HG03442 (cell line): Measurements from ENCODE around the gene ZBTB40.

Experiments
- ATAC-seq: cut with Tn5 transposase; IDR thresholded peaks from one replicate; pipeline ENCODE4 v1.9.1; 2021; ENCODE audit warnings: mild to moderate bottlenecking, moderate library complexity; ENCODE audit not compliant: unreplicated experiment

The ZBTB40 gene

DNA sequence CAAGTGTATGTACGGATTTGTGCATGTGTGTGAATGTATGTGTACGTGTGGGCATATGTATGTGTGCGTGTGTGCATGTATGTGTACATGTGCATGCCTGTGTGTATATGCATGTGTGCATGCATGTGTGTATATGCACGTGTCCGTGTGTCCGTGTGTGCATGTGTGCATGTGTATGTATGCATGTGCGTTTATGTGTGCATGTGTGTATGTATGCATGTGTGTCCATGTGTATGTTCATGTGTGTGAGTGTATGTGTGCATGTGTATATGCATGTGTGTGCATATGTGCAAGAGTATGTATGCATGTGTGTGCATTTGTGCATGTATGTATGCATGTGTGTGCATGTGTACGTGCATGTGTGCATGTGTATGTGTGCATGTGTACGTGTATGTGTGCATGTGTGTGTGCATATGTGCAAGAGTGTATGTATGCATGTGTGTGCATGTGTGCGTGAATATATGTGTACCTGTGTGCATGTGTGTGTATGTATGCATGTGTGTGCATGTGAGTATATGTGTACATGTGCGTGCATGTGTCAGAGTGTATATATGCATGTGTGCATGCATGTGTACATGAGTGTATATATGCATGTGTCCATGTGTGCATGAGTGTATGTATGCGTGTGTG lies 127.2 kb downstream of the ZBTB40 start:
- ATAC-seq = no peak

GRCh38 chr1:22579541-22580155 lies 128.0 kb downstream of the ZBTB40 start:
- ATAC-seq = no peak
